Right lobe of liver (tissue), 6 donors: Measurements from ENCODE around the gene CST6. TPM values are rescaled to one million over a fixed set of nuclear protein-coding genes. Genes with fewer than 3 reads are reported as not detected.
A peak's percentile ranks its signal among the peaks of the same experiment; 100 is the strongest.

Experiments
- ATAC-seq, 4 donors: fragments of 200-7000 bp; cut with Tn5 transposase; one replicate each; pipeline ENCODE4 v1.9.1; 2020; ENCODE audit warnings: mild to moderate bottlenecking in 4 of 4, moderate library complexity in 4 of 4
- DNase-seq, 3 donors: peaks; one replicate each; pipeline ENCODE4 v3.0.0-alpha.2; 2020
- H3K27ac ChIP-seq, 3 donors: fragments of 200-600 bp; one replicate each; pipeline ENCODE4 v1.8.0; 2022
- H3K27me3 ChIP-seq, 2 donors: fragments of 200-600 bp; one replicate each; pipeline ENCODE4 v1.8.0; 2022
- H3K36me3 ChIP-seq, 4 donors: fragments of 200-600 bp; sonication (generic) in 1 of 4; one replicate each; pipeline versions ENCODE4 v1.5.1 to v1.8.0; 2017 to 2022; ENCODE audit warnings: control low read depth in 1 of 4
- H3K4me1 ChIP-seq, 4 donors: fragments of 200-600 bp; sonication (generic) in 1 of 4; one replicate each; pipeline versions ENCODE4 v1.5.1 to v1.8.0; 2017 to 2022; ENCODE audit warnings: control low read depth in 1 of 4
- H3K4me3 ChIP-seq, 3 donors: fragments of 200-600 bp; one replicate each; pipeline ENCODE4 v1.8.0; 2022
- H3K9me3 ChIP-seq, 4 donors: fragments of 200-600 bp; sonication (generic) in 1 of 4; one replicate each; pipeline versions ENCODE4 v1.5.1 to v1.8.0; 2017 to 2022; ENCODE audit warnings: control low read depth in 1 of 4
- CTCF ChIP-seq, 4 donors: fragments of 200-600 bp in 3 of 4; fragments of 450-650 bp in 1 of 4; IDR thresholded peaks; one replicate each; pipeline versions ENCODE4 v1.5.1 to v1.8.0; 2016 to 2022; ENCODE audit warnings: antibody characterized with exemption in 4 of 4, mild to moderate bottlenecking in 2 of 4
- POLR2A ChIP-seq: fragments of 450-650 bp; IDR thresholded peaks from one replicate; pipeline ENCODE4 v1.6.1; 2017; ENCODE audit warnings: antibody characterized with exemption, mild to moderate bottlenecking
- WGBS: methylation state at CpG from one replicate; pipeline ENCODE4 v1.1.6; 2018; ENCODE audit warnings: low coverage, low lambda C conversion rate; ENCODE audit not compliant: insufficient coverage; ENCODE audit errors: missing lambda C conversion rate; 5-methylcytosine and 5-hydroxymethylcytosine counted together
- intact Hi-C, 2 donors: fragments of 100-400 bp; cut with DNase I; formaldehyde crosslinking; loops; one replicate each; pipeline versions ENCODE4 v1.11.2 to v1.14.1; 2022
- total RNA-seq, 6 experiments: library from RNA; depleted of rRNA in 2 of 6; stranded (reverse); fragments of >200 nt in 2 of 6; fragmentation: NEBNext Ultra II Directional in 3 of 6; extraction: Animal tissue kit (Norgen Biotek cat#: 25700) in 3 of 6; gene quantifications; one replicate each; pipeline versions ENCODE4 v1.1.0 to v1.2.4, GENCODE V29; 2016 to 2023
- donor health status: DM: no; HTN: yes; CAD: no.
- donor health status: DM: no; HTN: no; CAD: no.
- donor health status: DM: no; HTN: no; CAD: no.
- donor health status: DM: no; HTN: yes; CAD: no.
- donor health status: DM: no; HTN: yes; CAD: no.

The CST6 gene
- total RNA-seq, 6 experiments from 2014 or later, result not detected

DNA sequence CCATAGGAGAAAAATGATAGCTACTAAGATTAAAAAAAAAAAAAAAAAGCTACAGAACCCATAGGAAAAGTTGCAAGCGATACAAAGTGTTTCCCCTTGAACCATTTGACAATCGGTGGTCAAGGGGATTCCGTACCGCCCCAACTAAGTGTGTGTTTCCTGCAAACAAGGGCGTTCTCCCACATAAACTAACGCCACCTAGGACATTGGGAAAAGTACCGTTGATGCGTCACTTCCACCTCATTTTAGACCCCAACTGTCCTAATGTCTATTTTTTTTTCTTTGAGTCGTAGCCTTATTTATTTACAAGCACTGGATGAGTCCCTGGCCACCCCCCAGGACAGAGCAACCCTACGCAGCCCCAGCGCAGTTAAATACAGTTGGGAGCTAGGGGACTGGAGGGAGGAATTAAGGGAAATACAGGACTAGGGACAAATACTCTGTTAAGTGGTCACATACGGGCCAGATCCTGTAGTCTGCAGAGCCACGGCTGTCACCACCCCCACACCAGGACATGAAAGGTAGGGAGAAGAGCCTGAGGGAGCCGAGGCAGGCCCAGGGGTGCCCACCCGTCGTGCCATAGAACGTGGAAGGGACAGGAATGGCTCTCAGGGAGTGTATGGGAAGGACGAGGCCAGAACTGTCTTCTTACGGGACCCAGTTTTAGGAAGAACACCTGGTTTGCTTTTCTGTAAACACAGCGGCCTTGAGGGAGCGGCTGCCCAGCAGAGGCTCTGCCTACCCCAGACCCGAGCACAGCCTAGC, 28.8 kb upstream of the CST6 start:
- Histone ChIP-seq H3K27me3 (no peaks in the 10 kb centered on the region), H3K4me3 (no peak overlapping the region), H3K36me3 (peaks cover 0 to 18% (median 7%) of the 10 kb centered on the region in 4 donors), H3K9me3 (no peaks in the 10 kb centered on the region), H3K27ac (no peak overlapping the region), H3K4me1 (no peaks in the 10 kb centered on the region)
- no peak for ATAC-seq
- no peak for DNase-seq
- intact Hi-C loops, result loop anchor here (10.0 kb wide), 1 partner anchor 98 kb away; the partner anchor contains the start of gene FIBP (in 2 of the 2)
- TF ChIP-seq CTCF (IDR thresholded peaks at IDR 0.05), result no peak
- no peak for TF ChIP-seq POLR2A
- 73% methylated on average over 13 of the region's 22 CpGs for WGBS

GRCh38 chr11:65983589-65983987, 28.2 kb upstream of the CST6 start:
- Histone ChIP-seq H3K36me3 (peaks cover 0 to 12% (median 4%) of the 10 kb centered on the region in 4 donors), H3K9me3 (no peaks in the 10 kb centered on the region), H3K27me3 (no peaks in the 10 kb centered on the region), H3K27ac (no peak overlapping the region), H3K4me1 (no peaks in the 10 kb centered on the region), H3K4me3 (no peak overlapping the region)
- no peak for DNase-seq
- ATAC-seq, result no peak
- no CpG with 5 or more reads among the region's 5 CpGs for WGBS
- TF ChIP-seq CTCF (IDR thresholded peaks at IDR 0.05) (no peak), POLR2A (no peak)
- intact Hi-C loops, result loop anchor here (10.0 kb wide), 1 partner anchor 99 kb away; the partner anchor contains the start of gene FIBP (in 2 of the 2)

- H3K27ac ChIP-seq, result no peak overlapping the region
- no peak for DNase-seq
- H3K9me3 ChIP-seq, result no peaks in the 10 kb centered on the region
- ATAC-seq, result no peak
- 67% methylated on average over 3 of the region's 9 CpGs for WGBS
- H3K36me3 ChIP-seq, result no peaks in the 10 kb centered on the region
- H3K4me1 ChIP-seq, result no peaks in the 10 kb centered on the region
- intact Hi-C loops, result loop anchor here (10.0 kb wide), 1 partner anchor 103 kb away; the partner anchor contains the start of gene FIBP (in 2 of the 2)
- H3K27me3 ChIP-seq, result no peaks in the 10 kb centered on the region
- H3K4me3 ChIP-seq, result no peak overlapping the region
- no peak for TF ChIP-seq POLR2A
These were observed 24.5 kb upstream of the CST6 start for GRCh38 chr11:65987336-65987735.

GRCh38 chr11:65988791-65989592, 22.8 kb upstream of the CST6 start:
- H3K9me3 ChIP-seq, result no peaks in the 10 kb centered on the region
- no peaks in the 10 kb centered on the region for H3K27me3 ChIP-seq
- TF ChIP-seq CTCF (IDR thresholded peaks at IDR 0.05) (peak; percentile 89 to 99 (median 94)), POLR2A (no peak)
- no peak overlapping the region for H3K4me3 ChIP-seq
- DNase-seq (peak; percentile 69 to 89 (median 74)), ATAC-seq (peak; percentile 100)
- no peaks in the 10 kb centered on the region for H3K36me3 ChIP-seq
- 2% methylated on average over 9 of the region's 10 CpGs for WGBS
- H3K4me1 ChIP-seq, result no peaks in the 10 kb centered on the region
- H3K27ac ChIP-seq, result no peak overlapping the region
- intact Hi-C loops, result loop anchor here (10.0 kb wide), 1 partner anchor 104 kb away; the partner anchor contains the start of gene FIBP (in 2 of the 2)
